Adrenal gland (tissue), 12 donors: Measurements from ENCODE around the gene TAF12. TPM values are rescaled to one million over a fixed set of nuclear protein-coding genes. Genes with fewer than 3 reads are reported as not detected.
"Not testable (repeated sequence)": the region's sequence is repeated elsewhere in the genome, so short reads cannot be mapped to it uniquely, and the experiment has no call there.

ENCODE experiments used
- DNase-seq, 7 donors: peaks; one replicate each; pipeline ENCODE4 v3.0.0-alpha.2; 2019 to 2020
- H3K27ac ChIP-seq, 5 donors: fragments of 200-600 bp; sonication (generic) in 4 of 5; 1 replicate in 3 of 5; 2 replicates in 2 of 5; pipeline versions ENCODE4 v1.5.1 to v1.8.0; 2016 to 2020; ENCODE audit warnings: mild to moderate bottlenecking in 1 of 5
- H3K27me3 ChIP-seq: fragments of 200-600 bp; 2 replicates; pipeline ENCODE4 v1.8.0; 2021
- H3K36me3 ChIP-seq, 2 donors: fragments of 200-600 bp; replicated peaks in 1 of 2; 1 replicate in 1 of 2; 2 replicates in 1 of 2; pipeline versions ENCODE4 v1.5.1 to v1.8.0; 2018 to 2022
- H3K4me1 ChIP-seq, 2 donors: fragments of 200-600 bp; replicated peaks in 1 of 2; 1 replicate in 1 of 2; 2 replicates in 1 of 2; pipeline versions ENCODE4 v1.5.1 to v1.8.0; 2018 to 2021
- H3K4me3 ChIP-seq, 4 donors: fragments of 200-600 bp; sonication (generic) in 3 of 4; one replicate each; pipeline ENCODE4 v1.5.1; 2016 to 2018
- H3K9me3 ChIP-seq, 3 donors: fragments of 200-600 bp; sonication (generic) in 1 of 3; replicated peaks in 1 of 3; 1 replicate in 2 of 3; 2 replicates in 1 of 3; pipeline versions ENCODE4 v1.5.1 to v1.8.0; 2016 to 2021
- CTCF ChIP-seq, 6 experiments: fragments of 450-650 bp in 4 of 6; fragments of 200-600 bp in 2 of 6; sonication (generic) in 1 of 6; IDR thresholded peaks; 1 replicate in 5 of 6; 2 replicates in 1 of 6; pipeline versions ENCODE4 v1.5.1 to v1.8.0; 2016 to 2021; ENCODE audit warnings: antibody characterized with exemption in 6 of 6, mild to moderate bottlenecking in 2 of 6, moderate library complexity in 1 of 6
- POLR2A ChIP-seq, 2 donors: fragments of 450-650 bp; IDR thresholded peaks; one replicate each; pipeline ENCODE4 v1.6.1; 2017; ENCODE audit warnings: antibody characterized with exemption in 2 of 2, mild to moderate bottlenecking in 2 of 2, moderate library complexity in 1 of 2
- WGBS, 4 donors: extraction: QIAGEN DNeasy Blood & Tissue Kit in 2 of 4; methylation state at CpG; one replicate each; pipeline versions ENCODE4 v1.1.5 to v1.1.7; 2013 to 2017; 5-methylcytosine and 5-hydroxymethylcytosine counted together
- intact Hi-C, 2 donors: fragments of 100-400 bp; cut with DNase I; formaldehyde crosslinking; loops; one replicate each; pipeline versions ENCODE4 v1.14.1 to v1.15.0; 2022 to 2023
- polyA plus RNA-seq, 3 donors: library from polyadenylated mRNA; stranded (reverse); fragments of 200-250 nt in 2 of 3; fragments of 350-450 nt in 1 of 3; fragmentation: Illumina TruSeq in 1 of 3; extraction: RNeasy Lipid Tissue Mini Kit (QIAGEN cat#74804) in 1 of 3; gene quantifications; one replicate each; pipeline ENCODE4 v1.2.3, GENCODE V29; 2013 to 2014
- total RNA-seq, 9 donors: library from RNA; depleted of rRNA in 4 of 9; stranded (reverse); fragments of >200 nt in 4 of 9; fragments of 120-200 nt in 1 of 9; fragmentation: NEBNext Ultra II Directional in 1 of 9; extraction: Animal tissue kit (Norgen Biotek cat#: 25700) in 1 of 9; gene quantifications; one replicate each; pipeline versions ENCODE4 v1.1.0 to v1.2.4, GENCODE V29; 2013 to 2023
- donor health status: healthy with polysubstance abuse.
- donor health status: Bipolar disorder and iron deficiency.
- donor health status: DM: yes; HTN: yes; CAD: no.
- donor health status: DM: no; HTN: no; CAD: no.
- donor health status: DM: no; HTN: no; CAD: no.
- donor health status: DM: yes; HTN: yes; CAD: no.

The TAF12 gene
- total and polyA plus RNA-seq, 12 donors = 12.2 to 35.0 (median 21.9) TPM

- DNase-seq = peak in 5 of 7 donors; percentile 39 to 59 (median 55)
- Histone ChIP-seq H3K4me3 (peak within 1 kb of the TSS in 2 of 4 donors; percentile 19 to 77), H3K27me3 (no peaks in the 10 kb centered on the region), H3K4me1 (no peaks in the 10 kb centered on the region), H3K36me3 (no peaks in the 10 kb centered on the region), H3K27ac (peak within 1 kb of the TSS in 2 of 5 donors; percentile 30 to 45), H3K9me3 (no peaks in the 10 kb centered on the region)
- TF ChIP-seq CTCF (IDR thresholded peaks at IDR 0.05) (no peak), POLR2A (IDR thresholded peaks at IDR 0.05) (no peak)
- 25 to 72% (median 39%) methylated on average over 5 to 13 of the region's 13 CpGs for WGBS, 4 donors
- intact Hi-C loops = loop anchor here in 1 of 2 donors (10.0 kb wide), 1 partner anchor 77 kb away; no protein-coding TSS in a partner anchor
Measured at GRCh38 chr1:28591708-28592320, 51.1 kb downstream of the TAF12 start, which contains the start of gene RAB42. RAB42 (plus strand) TSS chr1:28592265; CDS start chr1:28592512, 247 bp downstream.

- H3K4me1 ChIP-seq, H3K36me3 ChIP-seq, H3K27me3 ChIP-seq, intact Hi-C loops, H3K27ac ChIP-seq, H3K4me3 ChIP-seq, DNase-seq, H3K9me3 ChIP-seq: not testable (repeated sequence)
- 88 to 93% (median 91%) methylated on average over 19 of the region's 19 CpGs for WGBS, 4 donors
Measured at GRCh38 chr1:28586585-28587391, 56.1 kb downstream of the TAF12 start.

GRCh38 chr1:28582248-28582615 is 60.6 kb downstream of the TAF12 start:
- peaks cover 5 to 15% of the 10 kb centered on the region in 2 donors for H3K4me1 ChIP-seq
- DNase-seq = peak in 1 of 7 donors; percentile 12
- peak overlapping the region; percentile 45 to 91 (median 82) for H3K27ac ChIP-seq
- peak overlapping the region in 3 of 4 donors; percentile 28 to 95 (median 85) for H3K4me3 ChIP-seq
- no peaks in the 10 kb centered on the region for H3K27me3 ChIP-seq
- H3K36me3 ChIP-seq = peaks cover 0 to 27% of the 10 kb centered on the region in 2 donors
- WGBS, 4 donors = 3 to 5% (median 4%) methylated on average over 10 of the region's 10 CpGs
- H3K9me3 ChIP-seq = no peaks in the 10 kb centered on the region
- TF ChIP-seq CTCF (IDR thresholded peaks at IDR 0.05) (no peak), POLR2A (IDR thresholded peaks at IDR 0.05) (no peak)
- intact Hi-C loops = no loop called here

- H3K4me1 ChIP-seq = peaks cover 5 to 15% of the 10 kb centered on the region in 2 donors
Measured at GRCh38 chr1:28581531-28582247, 61.2 kb downstream of the TAF12 start.

More at GRCh38 chr1:28581531-28582247, 61.2 kb downstream of the TAF12 start:
- WGBS, 4 donors = 0 to 2% (median 0%) methylated on average over 7 to 75 of the region's 75 CpGs
- peak; percentile 95 to 98 (median 97) for DNase-seq
- H3K4me3 ChIP-seq = peak overlapping the region; percentile 59 to 95 (median 83)
- no peaks in the 10 kb centered on the region for H3K27me3 ChIP-seq
- intact Hi-C loops = no loop called here
- peak overlapping the region; percentile 45 to 91 (median 82) for H3K27ac ChIP-seq
- H3K9me3 ChIP-seq = no peaks in the 10 kb centered on the region
- H3K36me3 ChIP-seq = peaks cover 0 to 33% of the 10 kb centered on the region in 2 donors
- TF ChIP-seq POLR2A (IDR thresholded peaks at IDR 0.05) = peak; percentile 85 to 93
- TF ChIP-seq CTCF (IDR thresholded peaks at IDR 0.05) = peak in 4 of 6 experiments; percentile 16 to 54 (median 37)
